Gastrocnemius medialis (tissue), 4 donors: ENCODE data around the gene RPL27A.

Experiments used
- CTCF ChIP-seq, 5 experiments: fragments of 450-650 bp in 3 of 5; fragments of 200-600 bp in 2 of 5; sonication (generic) in 2 of 5; IDR thresholded peaks in 4 of 5; conservative IDR thresholded peaks in 1 of 5; 1 replicate in 4 of 5; 2 replicates in 1 of 5; pipeline ENCODE4 v1.5.1; 2016 to 2019; ENCODE audit warnings: antibody characterized with exemption in 5 of 5, mild to moderate bottlenecking in 3 of 5, moderate library complexity in 3 of 5
- POLR2A ChIP-seq, 2 donors: fragments of 450-650 bp; IDR thresholded peaks; one replicate each; pipeline ENCODE4 v1.6.1; 2017; ENCODE audit warnings: antibody characterized with exemption in 2 of 2, mild to moderate bottlenecking in 2 of 2, moderate library complexity in 2 of 2

GRCh38 chr11:8699903-8700302 is 17.3 kb downstream of the RPL27A start:
- no peak for TF ChIP-seq CTCF (IDR thresholded peaks at IDR 0.05 in 4 of 5, conservative IDR thresholded peaks at IDR 0.05 in 1 of 5)
- TF ChIP-seq POLR2A (IDR thresholded peaks at IDR 0.05) = no peak
